ENCODE data around the gene MPPED1. TPM values are rescaled to one million over a fixed set of nuclear protein-coding genes. Genes with fewer than 3 reads are reported as not detected.

Gene MPPED1
- total RNA-seq, 1 donor from 2014 or later: 0.37 TPM

GRCh38 chr22:43484227-43484626 is 72.4 kb downstream of the MPPED1 start:
- H3K27ac Mint-ChIP-seq (ENCODE audit: unreplicated experiment): no peak overlapping the region
- H3K36me3 Mint-ChIP-seq (ENCODE audit: unreplicated experiment): no peaks in the 10 kb centered on the region
- peaks cover 8% of the 10 kb centered on the region for H3K27me3 Mint-ChIP-seq (ENCODE audit: unreplicated experiment)
- TF ChIP-seq CTCF (IDR thresholded peaks at IDR 0.05; ENCODE audit: partially characterized antibody, unreplicated experiment): no peak
- H3K4me3 Mint-ChIP-seq (ENCODE audit: unreplicated experiment): no peak overlapping the region
- DNase-seq: no peak
- H3K9me3 Mint-ChIP-seq (ENCODE audit: unreplicated experiment): peaks cover under 1% of the 10 kb centered on the region
- H3K4me1 Mint-ChIP-seq (ENCODE audit: low read depth, unreplicated experiment): peaks cover under 1% of the 10 kb centered on the region

DNA sequence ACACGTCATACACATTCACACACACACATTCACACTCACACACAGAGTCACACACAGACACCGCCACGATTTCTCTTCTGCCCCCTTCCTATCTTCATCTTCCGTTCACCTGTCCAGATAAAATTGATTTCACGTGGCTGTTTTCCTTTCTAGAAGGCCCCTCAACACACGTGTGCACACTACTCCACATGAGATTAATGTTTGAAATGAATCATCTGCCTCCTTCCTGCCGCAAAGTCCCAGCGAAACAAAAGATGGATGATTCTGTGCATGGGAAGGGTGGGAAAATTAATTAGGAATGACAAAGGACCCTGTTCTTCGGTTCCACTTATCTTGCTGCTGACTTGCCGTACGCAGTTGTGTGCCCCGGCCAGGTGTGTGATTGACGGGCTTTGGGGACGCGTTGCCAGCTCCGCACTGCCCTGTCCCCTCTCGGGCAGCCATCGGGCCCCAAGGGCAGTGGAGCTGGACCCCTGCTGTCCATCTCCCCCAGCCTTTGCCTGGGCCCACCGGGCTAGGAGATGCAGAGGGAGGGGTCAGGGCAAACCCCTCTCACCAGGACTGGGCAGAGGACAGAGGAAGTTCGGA is 73.8 kb downstream of the MPPED1 start:
- H3K36me3 Mint-ChIP-seq (ENCODE audit: unreplicated experiment): no peaks in the 10 kb centered on the region
- peaks cover 8% of the 10 kb centered on the region for H3K27me3 Mint-ChIP-seq (ENCODE audit: unreplicated experiment)
- TF ChIP-seq CTCF (IDR thresholded peaks at IDR 0.05; ENCODE audit: partially characterized antibody, unreplicated experiment): no peak
- no peak overlapping the region for H3K27ac Mint-ChIP-seq (ENCODE audit: unreplicated experiment)
- DNase-seq: no peak
- no peaks in the 10 kb centered on the region for H3K9me3 Mint-ChIP-seq (ENCODE audit: unreplicated experiment)
- H3K4me3 Mint-ChIP-seq (ENCODE audit: unreplicated experiment): no peak overlapping the region
- H3K4me1 Mint-ChIP-seq (ENCODE audit: low read depth, unreplicated experiment): no peaks in the 10 kb centered on the region

DNA sequence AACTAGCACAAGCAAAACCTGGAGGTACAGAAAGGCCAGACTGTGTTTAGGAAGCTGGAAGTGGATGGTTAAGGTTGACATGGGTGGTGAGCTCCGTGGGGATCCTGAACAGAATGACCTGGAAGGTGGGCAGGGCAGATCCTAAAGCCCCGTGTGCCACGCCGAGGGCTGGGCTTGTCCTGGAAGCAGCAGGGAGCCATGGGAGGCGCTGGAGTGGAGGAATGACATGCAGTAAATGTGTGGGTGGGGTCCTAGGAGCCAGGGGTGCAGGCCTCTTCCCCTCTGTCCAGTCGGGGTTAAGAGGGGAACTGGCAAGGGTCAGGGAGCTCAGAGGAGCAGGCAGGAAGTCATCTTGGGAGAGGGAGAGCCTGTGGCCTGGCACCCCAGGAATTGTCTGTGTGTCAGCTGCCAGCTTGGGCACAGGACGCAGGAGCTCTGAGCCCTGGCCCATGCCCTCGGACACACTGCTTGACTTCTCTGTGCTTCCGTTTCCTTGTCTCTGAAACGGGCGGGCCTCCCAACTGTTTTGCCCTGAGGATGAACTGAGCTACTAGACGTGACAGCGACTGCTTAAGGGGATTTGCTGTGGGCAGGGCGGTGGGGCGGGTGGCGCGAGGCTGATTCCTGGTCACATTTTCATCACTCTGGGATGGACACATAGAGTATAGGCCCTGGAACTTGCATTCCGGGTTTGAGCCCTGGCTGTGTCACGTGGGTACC is 75.7 kb downstream of the MPPED1 start:
- H3K4me3 Mint-ChIP-seq (ENCODE audit: unreplicated experiment): no peak overlapping the region
- no peak for TF ChIP-seq CTCF (IDR thresholded peaks at IDR 0.05; ENCODE audit: partially characterized antibody, unreplicated experiment)
- no peak overlapping the region for H3K27ac Mint-ChIP-seq (ENCODE audit: unreplicated experiment)
- H3K36me3 Mint-ChIP-seq (ENCODE audit: unreplicated experiment): no peaks in the 10 kb centered on the region
- DNase-seq: no peak
- H3K27me3 Mint-ChIP-seq (ENCODE audit: unreplicated experiment): peaks cover 8% of the 10 kb centered on the region
- H3K9me3 Mint-ChIP-seq (ENCODE audit: unreplicated experiment): no peaks in the 10 kb centered on the region
- H3K4me1 Mint-ChIP-seq (ENCODE audit: low read depth, unreplicated experiment): no peaks in the 10 kb centered on the region

- DNase-seq: no peak
- Mint-ChIP-seq H3K9me3 (ENCODE audit: unreplicated experiment) (no peaks in the 10 kb centered on the region), H3K27ac (ENCODE audit: unreplicated experiment) (no peak overlapping the region), H3K4me1 (ENCODE audit: low read depth, unreplicated experiment) (no peaks in the 10 kb centered on the region), H3K27me3 (ENCODE audit: unreplicated experiment) (peaks cover 8% of the 10 kb centered on the region), H3K4me3 (ENCODE audit: unreplicated experiment) (no peak overlapping the region), H3K36me3 (ENCODE audit: unreplicated experiment) (no peaks in the 10 kb centered on the region)
- TF ChIP-seq CTCF (IDR thresholded peaks at IDR 0.05; ENCODE audit: partially characterized antibody, unreplicated experiment): no peak
Observed at GRCh38 chr22:43488031-43488866, 76.4 kb downstream of the MPPED1 start.
